Medulla oblongata (tissue), 1 donor: Measurements from ENCODE around the gene POLN.
A peak's percentile ranks its signal among the peaks of the same experiment; 100 is the strongest.

ENCODE experiments used
- DNase-seq: peaks from one replicate; pipeline ENCODE4 v3.0.0-alpha.2; 2015; ENCODE audit errors: extremely low spot score

POLN gene

DNA sequence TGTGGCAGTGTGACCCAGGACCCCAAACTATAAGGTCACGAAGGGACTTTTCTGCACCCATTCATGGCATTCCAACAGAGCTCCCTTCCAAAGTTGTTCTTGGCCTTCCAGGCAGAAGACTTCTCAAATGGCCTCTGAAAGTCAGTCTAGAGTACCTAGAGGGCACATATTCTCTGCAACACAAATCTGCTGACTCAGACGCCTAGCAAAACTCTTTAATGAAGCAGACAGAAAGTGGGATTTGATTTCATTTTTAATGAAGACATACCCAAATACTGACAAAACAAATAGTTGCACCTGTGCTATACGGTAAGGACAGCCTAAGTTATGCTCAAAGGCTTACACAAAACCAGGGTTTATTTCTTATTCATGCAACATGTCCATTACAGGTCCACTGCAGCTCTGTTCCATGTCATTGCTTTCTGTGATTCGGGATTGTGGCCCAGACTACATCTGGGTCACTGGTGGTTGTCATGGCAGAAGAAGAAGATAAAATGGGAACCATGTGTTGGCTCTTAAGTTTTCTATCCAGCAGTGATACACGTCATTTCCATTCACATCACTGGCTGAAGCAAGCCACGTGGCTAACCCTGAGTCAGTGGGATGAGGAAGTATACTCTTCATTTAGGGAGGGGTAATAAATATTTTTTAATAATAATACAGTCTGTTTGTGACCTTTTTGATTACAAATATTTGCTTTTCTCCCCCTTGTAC lies 125.1 kb downstream of the POLN start:
- no peak for DNase-seq

DNA sequence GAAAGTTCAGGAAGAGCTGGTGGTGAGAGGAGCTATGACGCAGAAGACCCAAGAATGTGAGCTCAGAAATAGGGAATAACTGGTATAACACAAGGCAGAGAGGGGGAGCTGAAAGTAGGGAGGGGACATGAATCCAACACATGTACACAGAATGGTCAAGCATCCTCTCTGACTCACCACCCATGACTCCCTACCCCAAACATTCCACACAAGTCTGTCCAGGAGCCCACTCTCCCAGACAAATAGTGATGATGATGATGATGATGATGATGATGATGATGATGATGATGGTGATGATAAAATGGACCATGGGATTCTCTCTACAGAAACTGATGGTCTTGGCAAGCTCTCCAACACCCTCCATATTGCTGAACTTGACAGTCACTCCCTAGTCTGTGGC lies 136.4 kb downstream of the POLN start:
- DNase-seq: no peak

DNA sequence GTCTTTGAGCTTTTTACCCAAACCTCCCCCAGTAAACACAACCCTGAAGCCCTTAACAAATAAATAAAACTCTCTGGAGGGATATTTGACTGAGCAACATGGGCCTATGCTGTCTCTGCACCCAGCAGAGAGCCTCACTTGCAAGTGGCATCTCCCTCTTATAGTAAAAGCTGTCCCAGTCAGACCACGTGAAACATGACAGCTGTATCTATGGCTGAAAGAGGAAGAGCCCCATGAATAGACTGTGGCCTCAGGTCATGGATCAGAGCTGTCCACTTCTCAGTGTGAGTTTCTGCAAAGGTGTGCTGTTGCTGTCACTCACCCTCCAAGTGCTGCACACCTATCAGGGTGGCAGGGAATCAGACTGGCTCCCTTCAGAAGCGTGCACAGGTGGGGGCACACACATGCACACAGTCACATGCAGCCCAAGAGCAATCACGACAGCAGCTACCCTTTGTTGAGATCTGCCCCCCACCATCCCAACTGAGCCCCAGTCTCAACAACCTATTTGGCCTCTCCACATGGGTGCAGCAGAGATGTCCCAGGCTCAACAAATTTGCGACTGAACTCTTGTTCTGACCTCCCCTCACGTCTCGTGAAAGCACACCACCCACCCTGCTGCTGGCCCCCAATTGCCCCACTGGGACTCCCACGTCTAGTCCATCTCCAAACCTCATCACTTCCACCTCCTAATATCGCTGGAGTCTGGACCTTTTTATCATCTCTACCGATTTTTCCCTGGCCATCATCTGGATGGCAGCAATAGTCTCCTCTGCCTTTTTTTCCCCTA lies 137.2 kb downstream of the POLN start:
- DNase-seq: no peak

DNA sequence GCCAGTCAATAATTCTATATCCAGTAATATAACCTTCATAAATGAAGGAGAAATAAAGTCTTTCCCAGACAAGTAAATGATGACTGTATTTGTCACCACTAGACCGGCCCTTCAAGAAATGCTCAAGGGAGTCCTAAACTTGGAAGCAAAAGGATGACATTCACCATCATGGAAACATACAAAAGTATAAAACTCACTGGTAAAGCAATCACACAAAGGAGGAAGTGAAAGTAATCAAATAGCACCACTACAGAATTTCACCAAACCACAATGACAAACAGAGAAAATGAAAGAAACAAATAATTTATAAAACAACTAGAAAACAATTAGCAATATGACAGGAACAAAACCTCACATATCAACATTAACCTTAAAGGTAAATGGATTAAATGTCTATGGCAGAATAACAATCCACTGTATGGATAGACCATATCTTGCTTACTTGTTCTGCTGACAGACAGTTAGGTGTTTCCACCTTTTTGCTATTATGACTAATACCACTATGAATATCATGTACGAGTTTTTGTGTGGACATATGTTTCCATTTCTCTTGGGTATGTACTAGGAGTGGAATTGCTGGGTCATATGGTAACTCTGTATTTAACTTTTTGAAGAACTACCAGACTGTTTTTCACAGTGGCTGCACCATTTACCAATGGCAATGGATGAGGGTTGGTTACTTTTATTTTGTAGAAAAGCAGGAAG lies 137.9 kb downstream of the POLN start:
- no peak for DNase-seq

DNA sequence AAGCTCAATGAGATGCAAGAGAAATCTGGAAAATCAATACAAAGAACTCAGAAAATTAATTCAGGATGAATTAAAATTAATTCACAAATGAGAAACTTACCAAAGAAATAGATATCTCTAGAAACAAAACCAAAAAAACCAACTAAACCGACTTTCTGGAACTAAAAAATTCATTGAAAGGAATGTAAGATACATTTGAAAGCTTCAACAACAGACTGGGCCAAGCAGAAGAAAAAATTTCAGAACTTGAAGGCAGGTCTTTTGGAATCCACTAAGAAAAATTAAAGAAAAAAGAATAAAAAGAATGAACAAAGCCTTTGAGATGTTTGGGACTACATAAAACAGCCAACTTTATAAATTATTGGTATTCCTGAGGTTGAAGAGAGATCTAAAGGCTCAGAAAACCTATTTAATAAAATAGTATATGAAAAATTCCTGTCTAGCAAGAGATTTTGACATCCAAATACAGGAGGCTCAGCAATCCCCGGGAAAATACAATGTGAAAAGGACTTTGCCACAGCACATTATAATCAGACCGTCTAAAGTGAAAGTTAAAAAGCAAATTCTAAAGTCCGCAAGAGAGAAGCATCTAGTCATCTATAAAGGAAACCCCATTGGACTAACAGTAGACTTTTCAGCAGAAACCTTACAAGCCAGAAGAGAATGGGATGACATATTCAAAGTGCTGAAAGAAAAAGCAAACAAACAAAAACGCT lies 138.6 kb downstream of the POLN start:
- no peak for DNase-seq

DNA sequence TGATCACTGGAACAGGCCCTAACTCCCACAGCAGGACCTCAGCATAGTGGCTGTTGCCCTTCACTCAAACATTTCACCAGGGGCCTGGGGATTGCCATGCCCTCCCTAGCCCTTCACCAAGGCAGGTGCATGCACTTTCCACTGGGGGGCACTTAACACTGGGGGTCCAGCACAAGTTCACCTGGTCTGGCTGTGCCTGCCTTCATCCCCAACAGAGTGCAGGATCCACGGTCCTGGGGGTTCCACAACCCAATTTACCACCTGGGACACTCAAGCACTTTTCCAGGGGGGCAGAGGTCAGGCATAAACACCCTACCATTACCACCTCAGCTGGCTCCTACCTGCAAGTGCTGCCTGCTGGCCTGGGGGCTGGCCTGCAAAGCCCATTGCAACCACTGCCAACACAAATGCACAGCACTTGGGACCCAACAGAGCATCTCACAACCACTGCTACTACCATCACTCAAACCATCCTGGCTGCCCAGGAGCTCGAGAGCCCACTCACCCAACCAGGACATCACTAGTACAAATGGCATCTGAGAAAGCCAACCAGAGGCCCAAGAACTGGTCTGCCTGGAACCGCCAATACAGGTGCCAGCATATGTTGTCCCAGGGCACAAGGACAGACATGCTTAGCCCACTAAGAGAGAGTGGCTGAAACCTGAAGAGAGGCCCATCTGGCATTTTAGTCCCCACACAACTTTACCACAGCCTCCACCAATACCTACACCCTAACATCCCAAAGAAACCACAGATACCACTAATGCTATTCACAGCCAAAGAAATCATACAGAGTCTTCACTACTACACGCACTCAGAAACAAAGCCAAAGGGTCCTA lies 139.7 kb downstream of the POLN start:
- no peak for DNase-seq

DNA sequence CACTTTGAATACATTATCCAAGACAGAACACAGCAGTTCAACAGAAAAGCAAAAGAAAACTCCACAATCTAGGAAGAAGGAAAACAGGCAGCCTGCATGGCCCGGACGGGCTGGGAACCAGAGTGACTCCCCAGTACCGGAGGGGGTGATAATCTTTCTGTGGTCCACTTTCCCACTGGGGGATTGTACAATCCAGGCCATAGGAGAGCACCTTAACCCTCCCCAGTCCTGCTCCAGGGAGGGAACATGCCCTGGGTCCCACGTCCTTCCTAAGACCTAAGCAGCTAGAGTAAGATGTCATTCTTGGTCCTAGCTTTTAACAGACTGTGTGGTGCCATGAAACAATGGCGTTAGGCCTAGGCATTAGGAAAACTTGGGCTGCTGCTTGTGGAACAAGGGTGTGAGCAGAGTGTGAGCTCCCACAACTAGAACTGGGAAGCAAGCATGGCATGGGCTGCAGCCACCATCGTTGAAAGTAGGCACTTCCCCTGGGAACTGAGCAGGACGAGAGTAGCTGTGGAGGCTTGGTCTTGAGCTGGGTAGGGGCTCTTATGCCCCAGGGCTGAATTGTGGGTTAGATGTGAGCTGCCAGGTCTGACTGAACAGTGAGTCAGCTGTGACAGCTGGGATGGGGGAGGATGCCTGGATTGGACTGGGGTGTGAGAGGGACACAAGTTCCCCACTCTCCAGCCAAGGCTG lies 140.4 kb downstream of the POLN start:
- no peak for DNase-seq

DNA sequence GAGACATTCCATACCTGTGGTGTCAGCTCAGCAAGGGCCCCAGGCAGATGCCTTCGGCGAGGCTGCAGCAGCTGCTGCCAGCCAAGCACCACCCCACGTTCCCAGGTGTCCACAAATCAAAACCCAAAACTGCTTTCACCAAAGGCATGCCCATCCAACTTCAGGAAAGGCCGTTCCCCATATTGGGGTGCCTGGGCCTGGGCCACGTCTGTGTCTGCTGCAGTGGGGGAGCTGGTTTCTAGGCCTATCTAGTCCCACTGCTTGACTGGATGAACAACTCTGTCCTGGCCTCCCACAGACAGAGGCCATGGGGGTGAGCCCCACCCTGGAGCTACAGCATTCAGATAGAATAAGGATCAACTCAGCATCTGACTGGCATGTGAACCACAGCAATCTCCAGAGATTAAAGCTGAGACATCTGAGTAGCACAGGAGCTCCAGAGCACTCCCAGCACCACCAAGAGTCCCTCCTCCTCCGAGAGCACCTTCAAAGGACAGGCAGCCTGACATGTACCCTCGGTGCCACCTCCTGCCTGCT lies 145.8 kb downstream of the POLN start:
- no peak for DNase-seq

DNA sequence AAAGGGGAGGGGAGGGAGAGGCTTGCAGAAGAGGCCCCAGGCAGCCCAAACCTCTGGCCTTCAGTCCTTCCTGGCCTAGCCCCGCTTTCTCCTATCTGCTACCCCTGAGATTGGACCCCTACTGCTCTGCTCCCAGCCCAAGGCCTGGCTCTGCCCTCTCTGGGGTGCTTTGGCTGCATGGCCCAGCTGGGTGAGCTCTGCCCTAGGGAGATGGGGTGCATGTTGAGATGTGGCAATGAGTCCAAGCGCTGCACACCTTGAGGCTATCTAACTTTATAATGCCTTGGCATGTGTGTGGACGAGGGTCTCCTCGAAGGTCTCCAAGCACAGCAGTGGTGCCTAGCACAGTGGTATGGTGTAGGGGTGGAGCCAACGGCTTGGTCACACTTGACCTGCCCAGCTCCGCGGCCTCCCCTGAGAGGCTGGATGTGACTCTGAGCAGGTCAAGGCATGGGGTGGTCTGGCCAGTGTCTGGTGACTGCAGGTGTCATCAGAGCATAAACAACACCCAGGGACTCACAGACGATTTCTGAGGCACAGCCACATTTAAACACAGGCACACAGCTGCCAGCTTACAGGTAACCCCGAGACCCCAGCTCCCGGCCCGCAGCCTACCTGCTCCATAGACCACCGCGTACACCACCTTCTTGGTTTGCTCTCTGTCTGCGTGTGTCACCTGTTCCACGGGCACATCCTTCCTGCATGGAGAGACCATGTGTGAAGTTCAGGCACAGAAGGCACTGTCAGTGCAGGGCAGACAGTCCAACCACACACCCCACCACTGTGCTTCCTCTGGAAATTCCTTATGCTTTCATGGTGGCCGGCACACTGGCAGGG lies 146.5 kb downstream of the POLN start:
- DNase-seq: no peak

DNA sequence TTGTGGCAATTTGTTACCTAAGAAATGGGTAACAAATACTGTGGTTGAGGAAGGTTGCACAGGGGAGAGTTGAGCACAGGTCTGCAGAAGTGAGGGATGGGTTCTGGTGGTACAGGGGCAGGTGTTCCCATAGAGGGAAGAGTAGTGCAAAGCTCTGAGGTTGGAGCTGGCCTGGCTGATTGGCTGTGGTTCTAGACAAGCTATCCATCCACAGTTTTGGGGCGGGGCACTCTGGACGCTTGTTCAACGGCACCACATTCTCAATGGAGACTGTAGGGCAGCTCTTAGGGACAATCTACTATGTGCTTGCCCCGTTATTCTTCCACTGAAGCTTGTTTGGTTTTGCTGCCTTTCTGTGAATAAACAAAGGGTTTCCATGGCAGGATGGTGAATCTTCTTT lies 147.4 kb downstream of the POLN start:
- no peak for DNase-seq

DNA sequence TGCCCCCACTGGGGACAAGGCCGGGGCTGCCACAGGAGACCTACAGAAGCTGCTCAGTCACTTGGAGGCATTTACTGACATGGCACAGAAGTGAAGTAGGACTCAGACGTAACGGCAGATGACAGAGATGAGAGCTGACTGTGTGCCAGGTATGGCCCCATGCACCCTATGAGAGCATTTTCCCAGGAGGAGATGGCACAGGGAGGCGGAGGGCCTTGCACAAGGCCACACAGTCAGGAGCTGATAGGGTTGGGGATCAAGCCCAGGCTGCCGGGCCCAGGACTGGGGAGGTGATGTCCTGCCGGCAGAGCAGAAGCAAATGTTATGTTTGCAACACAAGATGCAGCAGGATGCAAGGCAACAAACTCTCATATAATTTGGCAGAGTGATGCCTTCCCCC lies 148.7 kb downstream of the POLN start:
- DNase-seq: no peak

DNA sequence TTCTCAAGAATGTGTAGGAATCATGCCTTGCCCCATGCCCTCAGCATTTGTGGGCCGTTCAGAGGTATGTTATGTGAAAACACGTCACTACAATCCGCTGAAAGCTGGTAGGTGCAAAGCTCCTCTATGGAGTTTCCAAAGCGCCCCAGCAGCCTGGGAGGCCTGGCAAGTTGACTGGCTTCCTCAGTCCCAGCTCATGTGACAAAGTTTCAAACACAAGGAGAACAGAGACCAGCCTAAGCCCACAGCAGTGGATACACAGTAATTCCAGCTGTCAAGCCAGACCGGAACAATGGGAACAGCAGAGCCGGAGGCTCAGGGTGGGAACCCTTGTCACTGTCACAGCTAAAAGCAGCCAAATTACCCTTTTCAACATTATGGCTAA lies 149.3 kb downstream of the POLN start:
- DNase-seq: peak; percentile 63

DNA sequence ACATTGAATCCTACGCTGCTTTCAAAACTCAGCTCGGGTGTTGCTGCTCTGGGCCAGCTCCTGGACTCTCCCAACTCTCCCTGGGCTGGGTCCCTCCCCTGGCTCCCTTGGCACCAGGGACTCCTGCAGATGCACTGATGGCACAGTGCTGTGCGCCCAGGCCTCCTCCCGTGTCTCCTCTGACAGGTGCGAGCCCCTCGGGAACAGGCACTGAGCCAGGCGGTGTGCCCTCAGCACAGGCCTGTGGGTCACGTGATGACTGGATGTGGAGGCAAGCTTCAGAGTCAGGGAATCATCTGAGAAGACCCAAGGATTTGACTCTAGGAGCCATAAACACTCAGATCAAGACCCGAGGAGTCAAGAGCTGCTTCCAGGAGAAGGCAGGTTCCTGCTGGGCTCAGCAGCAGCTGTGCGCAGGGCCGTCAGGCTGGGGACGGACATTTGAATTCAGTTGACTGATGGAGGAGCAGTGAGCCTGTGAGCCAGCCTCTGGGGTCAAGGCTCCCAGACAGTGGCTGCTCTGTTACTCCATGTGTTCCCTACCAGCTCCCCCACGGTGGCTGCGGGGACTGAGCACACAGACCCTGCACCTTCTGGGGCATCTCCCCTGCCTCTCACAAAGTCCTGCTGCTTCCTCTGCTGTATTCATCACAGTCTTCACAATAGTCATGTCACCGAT lies 149.8 kb downstream of the POLN start:
- peak; percentile 21 for DNase-seq

DNA sequence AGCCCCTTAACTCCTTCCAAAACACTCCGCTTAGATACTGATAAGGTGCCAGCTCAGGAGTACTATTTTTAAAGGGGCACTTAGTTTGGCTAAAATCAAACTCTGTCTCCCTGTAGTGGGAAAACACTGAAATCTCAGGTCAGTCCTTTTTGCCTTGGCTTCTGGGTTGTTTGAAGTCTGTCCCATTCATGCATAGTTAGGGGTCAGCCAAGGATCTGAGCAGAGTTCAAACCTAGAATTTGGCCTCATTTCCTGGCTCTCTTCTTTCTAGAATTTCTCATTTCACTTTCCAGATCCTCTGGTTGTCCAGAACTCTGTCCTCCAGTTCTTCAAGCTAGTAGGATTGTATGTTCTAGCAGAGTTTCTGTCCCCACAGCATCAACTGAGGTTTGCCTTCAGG lies 151.3 kb downstream of the POLN start:
- no peak for DNase-seq

DNA sequence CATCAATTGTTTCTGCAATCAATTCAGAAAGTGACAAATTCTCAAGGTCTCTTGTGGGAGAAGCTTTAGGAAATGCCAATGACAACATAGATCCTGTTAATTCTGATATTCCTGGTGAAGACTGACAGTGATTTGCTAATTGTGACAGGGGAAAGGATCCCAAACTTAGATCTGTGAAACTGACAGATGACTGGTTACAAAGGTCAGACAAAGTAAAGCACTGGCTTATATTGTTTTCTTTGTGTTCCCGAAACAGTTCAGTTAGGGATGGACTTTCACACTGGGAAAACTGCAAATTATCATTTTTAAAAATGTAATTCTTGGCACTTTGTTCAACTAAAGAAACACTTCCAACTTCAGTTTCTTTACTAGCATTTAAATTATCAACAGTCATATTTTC lies 152.7 kb downstream of the POLN start:
- no peak for DNase-seq

DNA sequence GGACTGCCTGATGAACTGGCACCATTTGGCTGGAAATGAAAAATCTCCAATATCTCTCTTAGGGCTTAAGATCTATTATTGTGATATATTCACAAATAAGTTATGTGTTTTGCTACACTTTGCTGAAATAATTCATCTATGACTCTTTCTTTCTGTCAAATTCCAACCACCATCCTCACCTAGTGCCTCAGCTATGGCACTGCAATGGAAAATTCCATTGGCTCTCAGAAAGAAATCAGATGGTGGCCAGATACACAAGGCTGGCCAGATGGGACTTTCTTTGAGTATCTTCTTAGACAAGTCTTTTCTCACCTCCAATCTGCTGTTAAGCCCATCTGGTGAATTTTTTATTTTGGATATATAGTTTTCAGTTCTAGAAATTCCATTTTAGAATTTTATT lies 154.8 kb downstream of the POLN start:
- DNase-seq: no peak

DNA sequence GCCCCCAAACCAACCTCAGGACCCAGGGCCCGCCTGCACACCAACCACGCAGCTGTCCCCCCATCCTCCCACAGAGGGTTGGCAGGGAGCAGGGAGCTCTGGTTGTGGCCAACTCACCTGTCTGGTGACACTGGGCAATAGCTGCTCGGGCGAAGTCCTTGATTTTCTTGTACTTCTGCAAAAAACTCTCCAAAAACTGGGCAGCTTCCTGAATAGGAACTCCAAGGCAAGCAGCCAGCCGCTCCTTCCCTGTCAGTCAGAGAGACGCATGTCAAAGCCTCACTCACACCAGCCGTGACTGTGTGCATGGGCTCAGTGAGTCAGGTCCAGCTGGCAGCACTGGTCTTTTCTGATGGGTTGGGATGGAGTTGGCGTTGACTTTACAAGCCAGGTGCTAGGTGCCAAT lies 156.4 kb downstream of the POLN start:
- DNase-seq: no peak

DNA sequence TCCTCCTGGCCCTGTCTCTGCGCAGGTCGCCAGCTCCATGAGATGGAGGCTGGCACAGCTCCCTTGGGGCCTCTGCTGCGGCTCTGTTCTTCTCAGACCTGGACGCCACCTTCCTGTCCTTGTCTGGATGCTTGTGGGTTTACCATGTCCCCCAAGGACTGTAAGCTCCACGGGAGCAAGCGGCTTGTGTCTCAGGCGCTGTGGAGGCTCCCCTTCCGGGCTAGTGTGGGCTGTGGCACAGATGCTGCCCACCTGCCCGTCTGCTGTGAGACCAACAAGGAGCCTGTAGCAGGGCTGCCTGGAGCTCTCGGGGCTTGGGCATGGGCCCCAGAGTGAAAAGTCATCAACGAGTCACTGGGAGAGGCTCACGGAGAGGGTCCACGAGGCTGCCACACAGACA lies 157.6 kb downstream of the POLN start:
- DNase-seq: no peak

DNA sequence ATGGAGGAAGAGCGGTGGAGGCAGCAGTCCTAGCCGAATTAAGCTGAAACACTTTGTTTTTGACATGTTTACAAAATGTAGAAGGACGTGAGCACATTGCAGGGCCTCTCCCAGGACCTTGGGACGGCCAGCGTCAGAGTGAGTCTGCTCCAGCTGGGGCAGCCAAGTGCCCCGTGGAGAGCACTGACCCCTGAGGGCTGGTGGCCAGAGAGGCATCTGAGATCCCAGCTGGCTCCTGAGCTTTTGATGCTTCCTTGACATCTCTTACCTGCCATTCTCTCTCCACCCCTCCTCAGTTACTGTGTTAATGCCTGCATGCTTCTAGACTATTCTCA lies 158.1 kb downstream of the POLN start:
- DNase-seq: no peak
